HG02885 (cell line): ENCODE results near the gene SKOR2.

ENCODE experiments used
- ATAC-seq: cut with Tn5 transposase; IDR thresholded peaks from one replicate; pipeline ENCODE4 v1.9.1; 2021; ENCODE audit warnings: mild to moderate bottlenecking; ENCODE audit not compliant: unreplicated experiment, poor library complexity

Gene SKOR2

DNA sequence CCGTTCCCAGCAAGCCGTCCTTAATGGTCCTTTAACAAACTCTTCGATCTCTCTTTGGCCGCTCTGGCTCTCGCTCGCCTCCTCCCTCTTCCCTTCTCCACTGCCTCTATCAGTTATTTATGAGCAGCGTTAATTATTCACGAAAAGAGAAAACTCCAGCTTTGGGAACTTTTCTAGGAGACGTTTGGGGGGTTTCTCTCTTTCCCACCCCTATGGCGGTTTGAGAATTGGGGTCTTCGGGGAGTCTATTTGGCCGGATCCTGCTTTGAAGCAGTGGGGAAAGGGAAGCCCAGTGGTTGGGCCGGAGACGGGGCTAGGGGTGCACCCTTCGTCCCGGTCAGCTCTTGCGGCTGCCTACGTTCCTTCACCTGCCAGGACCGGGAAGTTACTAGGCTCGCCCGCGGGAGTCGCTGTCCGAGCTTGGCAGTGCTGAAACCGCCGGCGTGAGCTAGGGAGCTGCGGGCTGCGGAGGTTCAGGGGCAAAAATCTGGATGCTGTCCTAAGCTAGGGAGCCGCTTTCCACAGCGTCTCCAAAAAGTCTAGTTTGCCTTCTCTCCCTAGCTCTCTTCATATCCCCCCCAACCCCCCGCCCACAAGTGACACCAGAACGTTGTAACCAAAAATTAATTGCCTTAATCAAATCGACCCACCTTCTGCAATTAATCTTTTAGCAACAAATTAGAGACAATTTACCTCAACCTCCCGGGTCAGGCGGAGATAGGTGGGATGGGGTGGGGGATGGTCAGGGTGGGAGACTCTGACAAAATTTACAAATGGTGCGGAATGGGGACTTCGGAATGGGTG lies 8.9 kb upstream of the SKOR2 start:
- no peak for ATAC-seq

- ATAC-seq = no peak
Measured at GRCh38 chr18:47254341-47254939, 3.0 kb upstream of the SKOR2 start.

- ATAC-seq = no peak
Measured at GRCh38 chr18:47253101-47253654, 1.7 kb upstream of the SKOR2 start.

DNA sequence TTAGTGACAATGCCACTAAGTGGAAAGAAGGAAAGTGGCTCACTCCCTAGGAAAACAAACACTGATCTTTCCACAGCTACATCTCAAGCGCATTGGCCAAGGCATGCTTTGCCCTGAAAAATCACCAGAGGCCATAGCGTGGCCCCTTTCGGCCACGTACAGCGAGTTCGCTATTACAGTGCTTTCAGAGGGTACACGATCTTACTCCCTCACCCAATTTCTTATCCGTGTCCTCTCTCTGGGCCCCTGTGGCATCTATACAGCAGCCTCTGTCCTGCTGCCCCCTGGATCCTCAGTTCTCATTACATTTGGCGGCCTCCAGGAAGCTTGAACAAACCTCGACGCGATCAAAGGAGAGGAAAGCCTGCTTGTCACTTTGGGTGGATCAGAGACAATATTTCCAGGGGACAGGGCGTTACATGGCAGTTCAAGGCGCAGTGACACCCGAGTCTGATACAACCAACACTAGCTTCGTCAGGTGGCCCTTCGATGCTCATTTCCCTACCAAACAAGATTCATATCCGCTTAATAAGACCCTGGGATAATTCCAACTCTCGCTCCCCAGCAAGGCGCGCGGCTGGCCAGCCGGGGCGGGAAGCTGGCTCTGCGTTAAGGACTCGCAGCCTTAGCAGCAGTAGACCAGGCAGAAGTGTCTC lies 941 bp downstream of the SKOR2 start:
- ATAC-seq = no peak

DNA sequence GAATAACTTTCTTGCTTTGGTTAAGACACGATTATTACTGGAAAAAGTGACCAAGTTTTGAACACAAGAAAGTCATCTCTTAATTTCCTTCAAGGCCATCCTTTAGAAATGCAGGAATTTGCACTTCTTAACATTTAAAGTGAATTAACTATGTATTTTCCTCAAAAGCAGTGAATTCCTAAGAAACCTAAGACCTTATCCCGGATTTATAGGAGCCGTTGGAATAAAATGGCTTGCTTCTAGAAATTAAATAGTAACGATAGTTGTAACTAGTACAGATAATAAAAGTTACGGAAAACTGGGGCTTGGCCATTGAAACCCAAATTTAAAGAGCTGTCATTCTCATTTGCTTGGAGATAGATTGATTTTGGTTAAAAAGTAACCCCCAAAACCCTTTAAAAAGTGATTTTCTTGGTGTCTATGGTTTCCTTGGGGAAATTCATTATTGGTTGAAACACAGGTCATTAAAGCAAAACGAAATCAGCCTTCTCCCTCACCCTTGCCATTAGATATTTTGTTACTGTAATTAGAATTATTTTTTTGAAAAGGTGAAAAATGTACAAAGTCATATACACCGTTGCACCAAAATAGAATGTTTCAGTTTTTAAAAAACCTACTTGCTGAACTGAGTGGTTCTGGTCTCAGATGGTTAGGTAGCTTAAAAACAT lies 2.0 kb downstream of the SKOR2 start:
- ATAC-seq = no peak

GRCh38 chr18:47248604-47249313 lies 2.7 kb downstream of the SKOR2 start:
- ATAC-seq = no peak

- ATAC-seq = no peak
Measured at GRCh38 chr18:47248115-47248603, 3.3 kb downstream of the SKOR2 start.

DNA sequence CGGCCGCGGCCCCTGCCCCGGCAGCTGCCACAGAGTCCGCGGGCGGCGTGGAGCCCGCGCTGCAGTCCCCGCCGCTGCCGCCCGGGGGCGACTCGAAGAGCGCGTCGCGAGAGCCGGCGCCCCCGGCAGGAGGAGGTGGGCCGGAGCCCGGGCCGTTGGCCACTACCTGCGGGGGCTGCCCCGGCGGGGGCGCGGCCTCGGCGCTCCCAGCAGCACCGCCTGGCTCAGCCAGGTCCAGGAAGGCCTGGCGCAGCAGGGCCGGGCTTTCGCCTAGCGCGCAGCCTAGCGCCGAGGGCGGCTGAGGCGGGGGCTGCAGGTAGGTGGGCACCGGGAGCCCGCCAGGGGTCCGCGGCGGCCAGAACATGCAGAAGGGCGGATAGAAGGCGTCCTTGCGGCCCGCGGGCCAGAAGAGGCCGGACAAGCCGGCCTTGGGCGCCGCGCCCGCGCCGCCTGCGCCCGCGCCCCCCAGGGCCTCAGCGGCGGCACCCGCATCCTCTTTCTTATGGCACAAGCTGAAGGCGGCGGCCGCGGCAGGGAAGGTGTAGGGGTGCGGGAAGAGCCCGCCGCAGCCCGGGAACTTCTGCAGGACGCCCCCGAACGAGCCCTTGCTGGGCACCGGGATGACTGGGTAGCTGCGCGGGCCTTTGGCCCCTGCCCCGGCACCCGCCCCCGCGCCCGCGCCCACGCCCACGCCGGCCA lies 3.9 kb downstream of the SKOR2 start:
- ATAC-seq = no peak

DNA sequence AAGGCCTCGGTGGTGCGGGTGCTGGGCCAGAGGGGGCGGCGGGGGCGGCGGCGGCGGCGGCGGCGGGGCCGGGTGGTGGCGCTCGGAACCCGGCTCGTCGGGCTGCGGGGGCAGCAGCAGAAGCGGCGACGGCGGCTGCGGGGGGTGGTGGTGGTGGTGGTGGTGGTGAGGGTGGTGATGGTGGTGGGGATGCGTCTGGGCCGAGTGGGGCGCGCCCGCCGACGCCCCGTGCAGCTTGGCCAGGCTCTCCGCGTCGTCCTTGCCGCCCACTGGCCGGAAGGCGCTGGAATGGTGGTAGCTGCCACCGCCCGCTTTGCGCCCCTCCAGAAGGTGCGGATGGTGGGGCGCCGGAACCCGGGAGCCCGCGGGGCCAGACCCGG lies 4.4 kb downstream of the SKOR2 start:
- no peak for ATAC-seq

DNA sequence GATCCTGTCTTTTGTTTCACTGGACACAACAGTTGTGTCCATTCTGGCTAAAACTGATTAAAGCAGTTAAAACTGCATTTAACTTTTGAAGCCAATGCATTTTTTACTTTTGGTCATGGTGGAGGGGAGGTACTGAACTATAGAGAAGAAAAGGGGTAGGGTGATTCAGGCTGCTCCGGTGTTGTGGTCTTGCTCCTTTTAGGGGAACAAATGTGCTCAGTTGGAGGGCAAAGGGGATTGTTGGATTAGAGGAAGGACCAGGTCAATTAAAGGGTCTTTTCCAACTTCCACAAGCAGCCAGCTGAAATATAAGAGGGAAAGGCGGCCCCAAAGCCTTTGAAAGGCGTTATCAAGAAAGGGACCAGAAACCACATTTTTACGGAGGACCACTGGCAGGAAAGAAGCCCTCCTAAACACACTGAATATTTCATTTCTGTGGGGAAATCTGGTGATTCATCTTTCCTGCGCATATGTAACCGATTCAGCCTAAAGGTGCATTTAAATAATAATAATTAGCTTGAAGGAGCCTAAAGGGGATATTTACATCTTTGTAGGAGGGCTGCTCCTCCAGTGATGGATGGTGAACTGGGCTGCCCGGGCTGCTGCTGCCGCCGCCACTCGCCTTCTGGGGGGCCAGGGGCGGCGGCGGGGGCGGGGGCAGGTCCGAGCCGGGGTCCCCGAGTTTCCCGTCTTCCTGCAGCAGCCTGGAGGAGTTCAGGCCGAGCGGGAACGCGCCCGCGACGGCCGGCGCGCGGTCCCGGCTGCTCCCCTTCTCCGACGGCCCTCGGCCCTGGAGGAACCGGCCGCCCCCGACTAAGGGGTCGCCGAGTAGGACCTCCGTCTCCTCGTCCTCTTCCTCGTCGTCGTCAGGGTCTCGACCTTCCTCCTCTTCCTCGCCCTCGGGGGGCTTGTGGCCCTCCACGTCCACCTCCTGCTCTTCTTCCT lies 5.2 kb downstream of the SKOR2 start:
- no peak for ATAC-seq

- ATAC-seq = no peak
Measured at GRCh38 chr18:47244086-47244485, 7.4 kb downstream of the SKOR2 start.

- no peak for ATAC-seq
Measured at GRCh38 chr18:47235096-47235495, 16.4 kb downstream of the SKOR2 start.

DNA sequence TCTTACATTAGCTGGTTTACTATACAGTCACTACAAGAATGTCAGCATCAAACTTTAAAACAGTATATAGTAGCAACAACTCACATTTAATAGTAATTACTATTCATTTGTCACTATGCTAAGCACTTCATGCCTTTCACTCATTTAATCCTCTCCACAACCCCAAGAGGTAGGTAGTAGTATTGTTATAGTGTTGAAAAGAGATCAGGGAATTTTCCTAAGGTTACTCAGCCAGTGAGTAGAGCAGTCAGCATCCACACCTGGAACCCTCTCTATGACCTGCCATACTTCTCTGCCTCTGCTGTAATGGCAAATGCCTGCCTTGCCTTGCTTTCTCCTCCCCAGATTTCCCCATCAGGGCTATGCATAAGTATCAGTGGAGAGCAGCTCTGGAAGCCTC lies 24.8 kb downstream of the SKOR2 start:
- no peak for ATAC-seq

GRCh38 chr18:47215554-47216138 lies 35.8 kb downstream of the SKOR2 start:
- ATAC-seq = no peak

- ATAC-seq = no peak
Measured at GRCh38 chr18:47209171-47209570, 42.3 kb downstream of the SKOR2 start.

DNA sequence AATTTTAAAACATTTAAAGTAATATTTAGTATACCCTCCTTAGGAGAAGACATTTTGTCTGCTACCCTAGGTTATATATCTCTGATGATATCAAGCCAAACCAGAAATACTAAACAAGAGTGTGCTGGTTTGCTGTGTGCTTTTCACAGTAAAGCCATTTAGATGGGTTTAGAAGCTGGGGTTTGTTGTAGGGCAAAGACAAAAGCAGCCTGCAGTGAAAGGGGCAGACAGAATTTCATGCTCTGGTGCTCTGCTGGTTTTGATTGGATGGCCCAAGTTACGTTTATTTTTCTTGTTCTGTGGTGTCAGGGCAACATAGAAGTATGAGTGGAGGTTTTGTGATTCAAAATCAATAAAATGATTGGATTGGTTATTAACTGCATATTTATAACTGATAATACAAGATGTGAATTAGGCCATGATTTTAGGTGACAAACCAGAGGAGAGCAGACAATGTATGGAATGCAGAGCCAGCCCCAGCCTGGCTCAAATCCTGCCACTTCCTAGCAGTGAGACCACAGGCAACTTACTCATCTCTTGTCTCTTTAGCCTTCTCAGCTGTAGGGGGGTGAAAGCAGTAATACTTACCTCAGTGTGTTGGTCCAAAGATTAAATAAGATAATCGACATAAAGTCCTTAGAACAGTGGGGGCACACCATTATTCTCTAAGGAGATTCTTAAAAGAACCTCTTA lies 44.4 kb downstream of the SKOR2 start:
- ATAC-seq = no peak

DNA sequence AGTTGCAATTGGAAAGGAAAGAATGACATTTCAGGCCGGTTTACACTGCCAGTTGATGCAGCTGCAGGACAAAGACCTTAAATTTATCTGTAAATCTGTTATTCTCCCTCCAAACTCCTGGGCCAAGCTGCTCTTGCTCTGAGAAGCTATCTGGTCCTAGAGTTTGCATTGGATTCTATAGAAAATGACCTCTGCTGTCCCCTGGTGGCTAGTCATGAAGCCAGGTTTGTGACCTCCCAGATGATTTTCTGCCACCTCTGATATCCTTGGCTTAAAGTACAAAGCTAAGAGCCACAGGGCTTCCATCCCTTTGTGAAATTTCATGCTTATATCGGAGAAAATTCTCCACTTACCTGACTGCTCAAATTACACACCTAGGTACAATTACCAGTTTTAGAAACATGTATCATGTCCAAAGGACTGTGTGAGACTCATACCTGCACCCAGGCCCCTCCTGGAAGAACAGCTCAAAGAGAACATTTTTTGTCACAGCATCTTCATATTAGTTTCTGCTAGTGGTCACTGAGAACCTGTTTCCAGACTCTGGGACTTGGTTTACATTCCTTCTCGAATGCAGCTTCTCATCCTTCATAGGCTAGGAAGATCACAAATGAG lies 46.4 kb downstream of the SKOR2 start:
- ATAC-seq = peak; percentile 64
